HCT116 (cell line): ENCODE measurements around the gene AHRR. TPM values are rescaled to one million over a fixed set of nuclear protein-coding genes. Genes with fewer than 3 reads are reported as not detected.

Source experiments
- ATAC-seq: fragments of 200-7000 bp; cut with Tn5 transposase; 2 replicates; pipeline ENCODE4 v1.9.1; 2020; ENCODE audit warnings: mild to moderate bottlenecking, moderate library complexity
- BruUV-seq: library from RNA; stranded (reverse); fragments of 400-500 nt; replicated peaks from 2 replicates; lab custom pipeline; 2021; lab: Mats Ljungman, UMichigan
- CTCF ChIA-PET: fragments of 300-600 bp; sonication (Branson Sonifier 250); formaldehyde crosslinking; loops from one replicate; lab custom pipeline; 2021; ENCODE audit warnings: antibody characterized with exemption; lab: Charles Lee
- POLR2A ChIA-PET: fragments of 300-600, 350-600 bp; sonication (Branson Sonifier 250); formaldehyde crosslinking; loops from one replicate; lab custom pipeline; 2021; ENCODE audit warnings: antibody characterized with exemption; lab: Charles Lee
- RAD21 ChIA-PET, 2 experiments: fragments of 300-600 bp; sonication (Branson Sonifier 250); formaldehyde crosslinking; loops; one replicate each; lab custom pipeline; 2023; ENCODE audit warnings: low total read pairs in 2 of 2; ENCODE audit not compliant: uncharacterized antibody in 2 of 2, unreplicated experiment in 2 of 2, low non-redundant PET in 1 of 2; lab: Charles Lee
- DNase-seq: peaks from one replicate; pipeline ENCODE4 v3.0.0-alpha.2; 2010; ENCODE audit warnings: low read depth, low spot score
- H2AFZ ChIP-seq: fragments of 200-600 bp; shearing (Covaris generic), sonication (generic); 2 replicates; pipeline ENCODE4 v1.6.1; 2017; ENCODE audit warnings: low read depth, mixed run types, mixed read lengths, antibody characterized with exemption, low read length; ENCODE audit not compliant: poor library complexity, severe bottlenecking
- H3K27ac ChIP-seq: 2 replicates; pipeline ENCODE4 v1.5.1; 2012; ENCODE audit warnings: low read depth, low read length
- H3K27me3 ChIP-seq: fragments of 200-600 bp; sonication (generic); 2 replicates; pipeline ENCODE4 v1.6.1; 2016; ENCODE audit warnings: mixed run types, low read length, mixed read lengths; ENCODE audit not compliant: insufficient read depth
- H3K36me3 ChIP-seq, 2 experiments: fragments of 200-500 bp in 1 of 2; fragments of 200-600 bp in 1 of 2; sonication (Bioruptor generic) in 1 of 2; sonication (generic) in 1 of 2; 2 replicates each; pipeline versions ENCODE4 v1.5.1 to v1.6.1; 2014 to 2016; ENCODE audit warnings: low read length in 2 of 2, inconsistent platforms in 1 of 2, mixed read lengths in 1 of 2, mixed run types in 1 of 2; ENCODE audit not compliant: insufficient read depth in 2 of 2, control insufficient read depth in 1 of 2
- H3K4me1 ChIP-seq, 2 experiments: fragments of 200-600 bp in 1 of 2; sonication (generic) in 1 of 2; 2 replicates each; pipeline versions ENCODE4 v1.5.1 to v1.6.1; 2012 to 2017; ENCODE audit warnings: low read length in 2 of 2, inconsistent platforms in 1 of 2, mild to moderate bottlenecking in 1 of 2, mixed read lengths in 1 of 2, mixed run types in 1 of 2, moderate library complexity in 1 of 2; ENCODE audit not compliant: insufficient read depth in 2 of 2, control insufficient read depth in 1 of 2
- H3K4me2 ChIP-seq: fragments of 200-600 bp; sonication (generic); 2 replicates; pipeline ENCODE4 v1.6.1; 2017; ENCODE audit warnings: mixed run types, low read length, mixed read lengths
- H3K4me3 ChIP-seq, 2 experiments: fragments of 200-600 bp in 1 of 2; sonication (generic) in 1 of 2; replicated peaks in 1 of 2; 2 replicates each; pipeline ENCODE4 v1.5.1; 2011 to 2016; ENCODE audit warnings: low read length in 2 of 2, control low read depth in 1 of 2, low read depth in 1 of 2, mild to moderate bottlenecking in 1 of 2, mixed read lengths in 1 of 2, mixed run types in 1 of 2
- H3K79me2 ChIP-seq: fragments of 200-600 bp; sonication (generic); 2 replicates; pipeline ENCODE4 v1.6.1; 2017; ENCODE audit warnings: mild to moderate bottlenecking, mixed run types, low read length, moderate library complexity, mixed read lengths; ENCODE audit not compliant: insufficient read depth
- H3K9ac ChIP-seq: fragments of 200-600 bp; sonication (generic); 2 replicates; pipeline ENCODE4 v1.6.1; 2016; ENCODE audit warnings: low read length, mixed read lengths
- H3K9me2 ChIP-seq: fragments of 200-600 bp; sonication (generic), shearing (Covaris generic); 2 replicates; pipeline ENCODE4 v1.6.1; 2017; ENCODE audit warnings: mixed run types, mild to moderate bottlenecking, moderate library complexity; ENCODE audit not compliant: insufficient read depth
- H3K9me3 ChIP-seq, 2 experiments: fragments of 200-500 bp in 1 of 2; fragments of 200-600 bp in 1 of 2; sonication (Bioruptor generic) in 1 of 2; sonication (generic) in 1 of 2; 2 replicates each; pipeline ENCODE4 v1.6.1; 2014 to 2017; ENCODE audit warnings: low read length in 2 of 2, mixed read lengths in 2 of 2, inconsistent platforms in 1 of 2, low read depth in 1 of 2, mild to moderate bottlenecking in 1 of 2, mixed run types in 1 of 2, moderate library complexity in 1 of 2; ENCODE audit not compliant: control insufficient read depth in 1 of 2, insufficient read depth in 1 of 2
- H4K20me1 ChIP-seq: fragments of 200-600 bp; sonication (generic), shearing (Covaris generic); 2 replicates; pipeline ENCODE4 v1.6.1; 2017; ENCODE audit warnings: mixed run types, mild to moderate bottlenecking, moderate library complexity; ENCODE audit not compliant: insufficient read depth
- CBX3 ChIP-seq: IDR thresholded peaks from 2 replicates; pipeline ENCODE4 v1.6.1; 2012; ENCODE audit warnings: low read depth
- YY1 ChIP-seq: IDR thresholded peaks from 2 replicates; pipeline ENCODE4 v1.6.1; 2011; ENCODE audit warnings: low read length, low read depth, moderate library complexity, mild to moderate bottlenecking; ENCODE audit not compliant: insufficient replicate concordance; ENCODE audit errors: extremely low read depth
- ZNF274 ChIP-seq: fragments of 200-500 bp; sonication (Bioruptor generic); IDR thresholded peaks from 2 replicates; pipeline ENCODE4 v1.6.1; 2014; ENCODE audit warnings: mild to moderate bottlenecking, low read depth, low read length, inconsistent platforms
- intact Hi-C: fragments of 100-400 bp; cut with micrococcal nuclease; formaldehyde crosslinking; loops from 2 replicates; pipeline ENCODE4 v1.10.0; 2022
- total RNA-seq: library from RNA; stranded (reverse); gene quantifications from one replicate; pipeline ENCODE4 v1.2.1, GENCODE V29; 2021; ENCODE audit not compliant: unreplicated experiment
- TF ChIP-seq, protein P1 (sequence below): IDR thresholded peaks from 2 replicates; pipeline ENCODE4 v1.6.1; 2011; ENCODE audit warnings: mild to moderate bottlenecking, low read length, moderate library complexity; ENCODE audit not compliant: insufficient replicate concordance; ENCODE audit errors: extremely low read depth
- TF ChIP-seq, protein P2 (sequence below): IDR thresholded peaks from 2 replicates; pipeline ENCODE4 v1.6.1; 2012

AHRR gene
- total RNA-seq, 1 experiment from 2014 or later = 12.7 TPM

DNA sequence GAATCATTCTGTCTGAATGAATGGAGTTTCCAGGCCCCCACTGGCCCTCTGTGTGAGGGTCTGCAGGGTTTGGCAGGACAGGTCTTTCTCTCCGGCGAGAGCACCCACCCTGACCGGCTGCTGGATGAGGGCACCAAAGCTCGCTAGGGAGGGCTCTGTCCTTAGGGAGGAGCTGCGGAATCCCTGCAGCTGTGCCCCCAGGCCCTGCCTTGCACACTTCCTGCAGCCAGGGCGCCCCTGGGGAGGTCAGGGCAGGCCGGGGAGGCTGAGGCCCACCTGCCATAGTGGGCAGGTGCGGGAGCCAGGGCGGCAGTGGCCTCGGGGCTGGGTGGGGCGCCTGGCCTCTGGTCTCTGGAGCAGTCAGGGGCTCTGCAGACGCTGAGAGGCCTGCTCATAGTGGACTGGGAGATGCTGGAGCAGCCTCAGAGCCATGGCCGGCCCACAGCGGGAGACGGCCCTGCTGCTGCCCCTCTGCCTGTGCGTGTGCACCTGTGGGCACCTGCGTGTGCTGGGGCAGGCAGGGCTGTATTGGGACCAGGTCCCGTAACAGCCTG is 157.5 kb downstream of the AHRR start:
- TF ChIP-seq, protein P1, sequence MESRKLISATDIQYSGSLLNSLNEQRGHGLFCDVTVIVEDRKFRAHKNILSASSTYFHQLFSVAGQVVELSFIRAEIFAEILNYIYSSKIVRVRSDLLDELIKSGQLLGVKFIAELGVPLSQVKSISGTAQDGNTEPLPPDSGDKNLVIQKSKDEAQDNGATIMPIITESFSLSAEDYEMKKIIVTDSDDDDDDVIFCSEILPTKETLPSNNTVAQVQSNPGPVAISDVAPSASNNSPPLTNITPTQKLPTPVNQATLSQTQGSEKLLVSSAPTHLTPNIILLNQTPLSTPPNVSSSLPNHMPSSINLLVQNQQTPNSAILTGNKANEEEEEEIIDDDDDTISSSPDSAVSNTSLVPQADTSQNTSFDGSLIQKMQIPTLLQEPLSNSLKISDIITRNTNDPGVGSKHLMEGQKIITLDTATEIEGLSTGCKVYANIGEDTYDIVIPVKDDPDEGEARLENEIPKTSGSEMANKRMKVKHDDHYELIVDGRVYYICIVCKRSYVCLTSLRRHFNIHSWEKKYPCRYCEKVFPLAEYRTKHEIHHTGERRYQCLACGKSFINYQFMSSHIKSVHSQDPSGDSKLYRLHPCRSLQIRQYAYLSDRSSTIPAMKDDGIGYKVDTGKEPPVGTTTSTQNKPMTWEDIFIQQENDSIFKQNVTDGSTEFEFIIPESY = no peak
- TF ChIP-seq YY1 = no peak
- no peak for TF ChIP-seq CBX3
- TF ChIP-seq, protein P2, sequence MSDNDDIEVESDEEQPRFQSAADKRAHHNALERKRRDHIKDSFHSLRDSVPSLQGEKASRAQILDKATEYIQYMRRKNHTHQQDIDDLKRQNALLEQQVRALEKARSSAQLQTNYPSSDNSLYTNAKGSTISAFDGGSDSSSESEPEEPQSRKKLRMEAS = no peak
- TF ChIP-seq ZNF274 = no peak
- ATAC-seq (no peak), DNase-seq (no peak)
- ChIA-PET RAD21 (no interaction called here), CTCF (no interaction called here), POLR2A (no interaction called here)
- intact Hi-C loops = no loop called here
- H3K4me1 ChIP-seq = peaks cover 0 to 16% of the 10 kb centered on the region in 2 experiments; a peak in 2 of 4 replicates
- H3K27ac ChIP-seq = no peak overlapping the region
- H3K9me3 ChIP-seq = no peaks in the 10 kb centered on the region
- no peak overlapping the region for H3K4me3 ChIP-seq
- H3K36me3 ChIP-seq = no peaks in the 10 kb centered on the region
- no peaks in the 10 kb centered on the region for H3K79me2 ChIP-seq
- no peaks in the 10 kb centered on the region for H3K9me2 ChIP-seq
- BruUV-seq = no TSS peak
- no peak overlapping the region for H3K4me2 ChIP-seq
- no peaks in the 10 kb centered on the region for H3K27me3 ChIP-seq
- no peaks in the 10 kb centered on the region for H4K20me1 ChIP-seq
- H3K9ac ChIP-seq = no peak overlapping the region
- no peak overlapping the region for H2AFZ ChIP-seq
